C4-2B (cell line): ENCODE data around the gene DNAAF5.

ENCODE experiments used
- H3K27ac ChIP-seq: fragments of 450-650 bp; 2 replicates; pipeline ENCODE4 v1.5.1; 2017
- ZFX ChIP-seq: fragments of 450-650 bp; IDR thresholded peaks from 2 replicates; pipeline ENCODE4 v1.6.1; 2017
- TF ChIP-seq, protein P1 (sequence below): fragments of 450-650 bp; conservative IDR thresholded peaks from 2 replicates; pipeline ENCODE4 v1.5.1; 2017; ENCODE audit warnings: mild to moderate bottlenecking

The DNAAF5 gene

DNA sequence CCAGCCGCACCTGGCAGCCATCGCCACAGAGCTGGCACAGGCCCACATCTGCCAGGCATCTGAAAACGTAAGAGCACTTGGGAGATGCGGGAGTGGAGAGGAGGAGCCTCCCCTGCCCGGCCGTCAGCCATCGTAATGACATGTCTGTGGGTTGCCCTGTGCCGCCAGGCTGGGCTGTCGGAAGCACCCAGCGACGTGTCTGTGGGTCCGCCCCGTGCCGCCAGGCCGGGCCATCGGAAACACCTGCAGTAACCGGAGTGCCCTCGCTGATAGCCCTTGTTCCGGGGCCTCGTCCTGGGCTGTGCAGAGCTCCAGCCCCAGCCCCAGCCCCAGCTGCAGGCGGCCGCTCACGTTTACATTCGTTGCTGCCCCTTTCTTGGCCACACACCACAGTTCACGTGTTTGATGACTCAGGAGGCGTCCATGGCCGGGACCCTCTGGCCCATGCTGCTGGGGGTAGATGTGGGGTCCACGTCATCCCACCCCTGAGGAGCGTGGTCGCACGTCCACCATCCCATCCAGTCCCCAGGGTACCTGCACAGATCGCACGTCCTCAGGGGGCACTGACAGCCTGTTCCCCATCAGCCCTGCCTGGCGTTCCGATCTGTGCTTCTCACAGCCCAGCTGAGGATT is 30.5 kb downstream of the DNAAF5 start:
- no peak overlapping the region for H3K27ac ChIP-seq
- TF ChIP-seq ZFX: no peak
- TF ChIP-seq, protein P1, sequence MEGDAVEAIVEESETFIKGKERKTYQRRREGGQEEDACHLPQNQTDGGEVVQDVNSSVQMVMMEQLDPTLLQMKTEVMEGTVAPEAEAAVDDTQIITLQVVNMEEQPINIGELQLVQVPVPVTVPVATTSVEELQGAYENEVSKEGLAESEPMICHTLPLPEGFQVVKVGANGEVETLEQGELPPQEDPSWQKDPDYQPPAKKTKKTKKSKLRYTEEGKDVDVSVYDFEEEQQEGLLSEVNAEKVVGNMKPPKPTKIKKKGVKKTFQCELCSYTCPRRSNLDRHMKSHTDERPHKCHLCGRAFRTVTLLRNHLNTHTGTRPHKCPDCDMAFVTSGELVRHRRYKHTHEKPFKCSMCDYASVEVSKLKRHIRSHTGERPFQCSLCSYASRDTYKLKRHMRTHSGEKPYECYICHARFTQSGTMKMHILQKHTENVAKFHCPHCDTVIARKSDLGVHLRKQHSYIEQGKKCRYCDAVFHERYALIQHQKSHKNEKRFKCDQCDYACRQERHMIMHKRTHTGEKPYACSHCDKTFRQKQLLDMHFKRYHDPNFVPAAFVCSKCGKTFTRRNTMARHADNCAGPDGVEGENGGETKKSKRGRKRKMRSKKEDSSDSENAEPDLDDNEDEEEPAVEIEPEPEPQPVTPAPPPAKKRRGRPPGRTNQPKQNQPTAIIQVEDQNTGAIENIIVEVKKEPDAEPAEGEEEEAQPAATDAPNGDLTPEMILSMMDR: no peak

GRCh38 chr7:757741-758163 is 31.3 kb downstream of the DNAAF5 start:
- H3K27ac ChIP-seq: no peak overlapping the region
- TF ChIP-seq, protein P1: no peak
- TF ChIP-seq ZFX: no peak

GRCh38 chr7:759569-759968 is 33.1 kb downstream of the DNAAF5 start:
- TF ChIP-seq ZFX: no peak
- TF ChIP-seq, protein P1: no peak
- H3K27ac ChIP-seq: no peak overlapping the region

GRCh38 chr7:760006-760405 is 33.5 kb downstream of the DNAAF5 start:
- TF ChIP-seq, protein P1: no peak
- TF ChIP-seq ZFX: no peak

GRCh38 chr7:761101-761500 is 34.6 kb downstream of the DNAAF5 start:
- no peak for TF ChIP-seq ZFX
- TF ChIP-seq, protein P1: no peak
- no peak overlapping the region for H3K27ac ChIP-seq

More at GRCh38 chr7:760006-760405, 33.5 kb downstream of the DNAAF5 start:
- H3K27ac ChIP-seq: no peak overlapping the region

GRCh38 chr7:761631-762030 is 35.1 kb downstream of the DNAAF5 start:
- H3K27ac ChIP-seq: no peak overlapping the region
- TF ChIP-seq ZFX: no peak
- TF ChIP-seq, protein P1: no peak

DNA sequence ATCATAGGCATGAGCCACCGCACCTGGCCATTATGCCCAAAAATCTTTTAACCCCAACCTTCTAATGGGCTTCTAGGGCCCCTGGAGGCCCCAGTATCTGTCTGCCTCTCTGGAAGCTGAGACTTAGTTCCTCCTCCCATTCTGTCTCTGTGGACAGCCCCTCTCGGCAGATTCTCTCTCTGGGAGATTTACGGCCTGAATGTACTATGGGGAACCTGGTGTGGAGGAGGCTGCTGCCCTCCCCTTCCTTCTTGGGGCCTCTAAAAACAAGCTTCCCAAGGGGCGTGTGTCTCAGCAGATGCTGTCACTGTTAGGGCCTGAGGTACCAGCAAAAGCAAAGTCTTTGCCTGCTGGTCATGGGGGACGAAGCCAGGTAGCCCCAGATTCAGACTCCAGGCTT is 36.4 kb downstream of the DNAAF5 start:
- TF ChIP-seq, protein P1: no peak
- TF ChIP-seq ZFX: no peak
- no peak overlapping the region for H3K27ac ChIP-seq
